GM23338 (cell line): ENCODE results near the gene PARD3. TPM values are rescaled to one million over a fixed set of nuclear protein-coding genes. Genes with fewer than 3 reads are reported as not detected.

Source experiments
- ATAC-seq: fragments of 200-7000 bp; cut with Tn5 transposase; 3 replicates; pipeline ENCODE4 v1.9.1; 2020
- DNase-seq: peaks from one replicate; pipeline ENCODE4 v3.0.0-alpha.2; 2015; ENCODE audit warnings: low spot score
- H2AFZ ChIP-seq: fragments of 200-600 bp; sonication (generic); 2 replicates; pipeline ENCODE4 v1.8.0; 2016; ENCODE audit warnings: antibody characterized with exemption, mild to moderate bottlenecking, moderate library complexity
- H3F3A ChIP-seq: fragments of 200-600 bp; sonication (generic); replicated peaks from 2 replicates; pipeline ENCODE4 v1.8.0; 2017; ENCODE audit warnings: antibody characterized with exemption, mixed run types, low read depth
- H3K27ac ChIP-seq: fragments of 200-600 bp; sonication (generic); 2 replicates; pipeline ENCODE4 v1.6.1; 2016; ENCODE audit warnings: low read depth
- H3K27me3 ChIP-seq: fragments of 200-600 bp; sonication (generic); 2 replicates; pipeline ENCODE4 v1.8.0; 2016; ENCODE audit warnings: mild to moderate bottlenecking, mixed run types, moderate library complexity; ENCODE audit not compliant: insufficient read depth
- H3K36me3 ChIP-seq: fragments of 200-600 bp; sonication (generic); 2 replicates; pipeline ENCODE4 v1.8.0; 2016; ENCODE audit warnings: mild to moderate bottlenecking; ENCODE audit not compliant: insufficient read depth
- H3K4me1 ChIP-seq: fragments of 200-600 bp; sonication (generic); 2 replicates; pipeline ENCODE4 v1.8.0; 2016; ENCODE audit warnings: mild to moderate bottlenecking, moderate library complexity; ENCODE audit not compliant: insufficient read depth
- H3K4me2 ChIP-seq: fragments of 200-600 bp; sonication (generic); 2 replicates; pipeline ENCODE4 v1.7.1; 2017; ENCODE audit warnings: mixed run types
- H3K4me3 ChIP-seq: fragments of 200-600 bp; sonication (generic); 2 replicates; pipeline ENCODE4 v1.6.1; 2016; ENCODE audit warnings: mixed run types
- H3K79me2 ChIP-seq: fragments of 200-600 bp; sonication (generic); replicated peaks from 2 replicates; pipeline ENCODE4 v1.8.0; 2017; ENCODE audit warnings: mild to moderate bottlenecking; ENCODE audit not compliant: insufficient read depth
- H3K9me2 ChIP-seq: fragments of 200-600 bp; sonication (generic); 2 replicates; pipeline ENCODE4 v1.8.0; 2017; ENCODE audit not compliant: insufficient read depth
- H4K20me1 ChIP-seq: fragments of 200-600 bp; sonication (generic); replicated peaks from 2 replicates; pipeline ENCODE4 v1.8.0; 2017; ENCODE audit warnings: mild to moderate bottlenecking; ENCODE audit not compliant: insufficient read depth
- H3K27ac Mint-ChIP-seq: 2 replicates; pipeline ENCODE4 v1.8.0; 2020; ENCODE audit warnings: inconsistent platforms, mild to moderate bottlenecking, moderate library complexity, mixed read lengths
- H3K27me3 Mint-ChIP-seq: 3 replicates; pipeline ENCODE4 v1.8.0; 2022; ENCODE audit warnings: low read depth, mild to moderate bottlenecking, moderate library complexity, mixed read lengths, inconsistent platforms; ENCODE audit not compliant: insufficient read depth, poor library complexity
- H3K36me3 Mint-ChIP-seq: 3 replicates; pipeline ENCODE4 v1.8.0; 2021; ENCODE audit warnings: low read depth, mild to moderate bottlenecking, inconsistent platforms, moderate library complexity, mixed read lengths
- H3K4me1 Mint-ChIP-seq: 3 replicates; pipeline ENCODE4 v1.8.0; 2020; ENCODE audit warnings: mild to moderate bottlenecking, inconsistent platforms, mixed read lengths
- H3K4me3 Mint-ChIP-seq: 3 replicates; pipeline ENCODE4 v1.8.0; 2021; ENCODE audit warnings: moderate library complexity, mild to moderate bottlenecking, inconsistent platforms, mixed read lengths
- H3K9me3 Mint-ChIP-seq: 3 replicates; pipeline ENCODE4 v1.8.0; 2020; ENCODE audit warnings: moderate library complexity, mild to moderate bottlenecking, inconsistent platforms, mixed read lengths
- NANOG ChIP-seq: IDR thresholded peaks from 2 replicates; pipeline ENCODE4 v1.6.1; 2016; ENCODE audit warnings: antibody characterized with exemption, borderline replicate concordance
- POLR2AphosphoS5 ChIP-seq: IDR thresholded peaks from 2 replicates; pipeline ENCODE4 v1.6.1; 2016; ENCODE audit warnings: antibody characterized with exemption, low read depth
- REST ChIP-seq: IDR thresholded peaks from one replicate; pipeline ENCODE4 v1.6.1; 2018; ENCODE audit warnings: antibody characterized with exemption; ENCODE audit not compliant: unreplicated experiment
- STAT1 ChIP-seq: IDR thresholded peaks from one replicate; pipeline ENCODE4 v1.6.1; 2016; ENCODE audit warnings: antibody characterized with exemption; ENCODE audit not compliant: unreplicated experiment
- ZNF114 ChIP-seq: fragments of 250-450 bp; sonication (Bioruptor Pico); IDR thresholded peaks from 2 replicates; pipeline ENCODE4 v1.5.0; 2020; ENCODE audit warnings: mild to moderate bottlenecking, moderate library complexity
- ZNF331 ChIP-seq: fragments of 250-450 bp; sonication (Bioruptor Pico); IDR thresholded peaks from 2 replicates; pipeline ENCODE4 v1.5.0; 2020; ENCODE audit warnings: low read depth, mild to moderate bottlenecking, moderate library complexity
- polyA plus RNA-seq: library from polyadenylated mRNA; unstranded; fragments of >200 nt; fragmentation: Nextera tagmentation; extraction: Ambion mirVana; gene quantifications from 2 replicates; pipeline ENCODE4 v1.2.1, GENCODE V29; 2016
- total RNA-seq: library from RNA; depleted of rRNA; stranded (reverse); fragments of >200 nt; shearing (Covaris generic); gene quantifications from 2 replicates; pipeline ENCODE4 v1.2.3, GENCODE V29; 2014
- TF ChIP-seq, protein P1 (sequence below): IDR thresholded peaks from 2 replicates; pipeline ENCODE4 v1.6.1; 2016; ENCODE audit warnings: antibody characterized with exemption
- TF ChIP-seq, protein P2 (sequence below): fragments of 250-450 bp; sonication (Bioruptor Pico); IDR thresholded peaks from 2 replicates; pipeline ENCODE4 v1.5.0; 2020; ENCODE audit warnings: mild to moderate bottlenecking, moderate library complexity

The PARD3 gene
- total and polyA plus RNA-seq, 2 experiments from 2014 or later, result 30.2 to 51.4 TPM

- Mint-ChIP-seq H3K4me1 (peaks cover 25% of the 10 kb centered on the region), H3K9me3 (no peaks in the 10 kb centered on the region), H3K27me3 (peaks cover 3% of the 10 kb centered on the region), H3K36me3 (peaks cover 10% of the 10 kb centered on the region; the same call in 2 of the 3 replicates), H3K4me3 (no peak overlapping the region), H3K27ac (no peak overlapping the region)
- H3K4me2 ChIP-seq, result no peak overlapping the region
- no peaks in the 10 kb centered on the region for H3K36me3 ChIP-seq
- H2AFZ ChIP-seq, result no peak overlapping the region
- H4K20me1 ChIP-seq, result peaks cover 20% of the 10 kb centered on the region
- H3K4me1 ChIP-seq, result peaks cover 22% of the 10 kb centered on the region
- H3K27me3 ChIP-seq, result no peaks in the 10 kb centered on the region
- no peak for DNase-seq
- ATAC-seq, result no peak
- H3K79me2 ChIP-seq, result peaks cover 88% of the 10 kb centered on the region
- no peak overlapping the region for H3K27ac ChIP-seq
- H3F3A ChIP-seq, result no peaks in the 10 kb centered on the region
- H3K4me3 ChIP-seq, result no peak overlapping the region
- H3K9me2 ChIP-seq, result no peaks in the 10 kb centered on the region
- TF ChIP-seq ZNF331 (CRISPR knock-in tag) (no peak), POLR2AphosphoS5 (no peak), ZNF114 (CRISPR knock-in tag) (no peak), NANOG (no peak), REST (no peak), STAT1 (no peak)
- TF ChIP-seq, protein P1, sequence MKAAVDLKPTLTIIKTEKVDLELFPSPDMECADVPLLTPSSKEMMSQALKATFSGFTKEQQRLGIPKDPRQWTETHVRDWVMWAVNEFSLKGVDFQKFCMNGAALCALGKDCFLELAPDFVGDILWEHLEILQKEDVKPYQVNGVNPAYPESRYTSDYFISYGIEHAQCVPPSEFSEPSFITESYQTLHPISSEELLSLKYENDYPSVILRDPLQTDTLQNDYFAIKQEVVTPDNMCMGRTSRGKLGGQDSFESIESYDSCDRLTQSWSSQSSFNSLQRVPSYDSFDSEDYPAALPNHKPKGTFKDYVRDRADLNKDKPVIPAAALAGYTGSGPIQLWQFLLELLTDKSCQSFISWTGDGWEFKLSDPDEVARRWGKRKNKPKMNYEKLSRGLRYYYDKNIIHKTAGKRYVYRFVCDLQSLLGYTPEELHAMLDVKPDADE, result no peak
- TF ChIP-seq, protein P2, sequence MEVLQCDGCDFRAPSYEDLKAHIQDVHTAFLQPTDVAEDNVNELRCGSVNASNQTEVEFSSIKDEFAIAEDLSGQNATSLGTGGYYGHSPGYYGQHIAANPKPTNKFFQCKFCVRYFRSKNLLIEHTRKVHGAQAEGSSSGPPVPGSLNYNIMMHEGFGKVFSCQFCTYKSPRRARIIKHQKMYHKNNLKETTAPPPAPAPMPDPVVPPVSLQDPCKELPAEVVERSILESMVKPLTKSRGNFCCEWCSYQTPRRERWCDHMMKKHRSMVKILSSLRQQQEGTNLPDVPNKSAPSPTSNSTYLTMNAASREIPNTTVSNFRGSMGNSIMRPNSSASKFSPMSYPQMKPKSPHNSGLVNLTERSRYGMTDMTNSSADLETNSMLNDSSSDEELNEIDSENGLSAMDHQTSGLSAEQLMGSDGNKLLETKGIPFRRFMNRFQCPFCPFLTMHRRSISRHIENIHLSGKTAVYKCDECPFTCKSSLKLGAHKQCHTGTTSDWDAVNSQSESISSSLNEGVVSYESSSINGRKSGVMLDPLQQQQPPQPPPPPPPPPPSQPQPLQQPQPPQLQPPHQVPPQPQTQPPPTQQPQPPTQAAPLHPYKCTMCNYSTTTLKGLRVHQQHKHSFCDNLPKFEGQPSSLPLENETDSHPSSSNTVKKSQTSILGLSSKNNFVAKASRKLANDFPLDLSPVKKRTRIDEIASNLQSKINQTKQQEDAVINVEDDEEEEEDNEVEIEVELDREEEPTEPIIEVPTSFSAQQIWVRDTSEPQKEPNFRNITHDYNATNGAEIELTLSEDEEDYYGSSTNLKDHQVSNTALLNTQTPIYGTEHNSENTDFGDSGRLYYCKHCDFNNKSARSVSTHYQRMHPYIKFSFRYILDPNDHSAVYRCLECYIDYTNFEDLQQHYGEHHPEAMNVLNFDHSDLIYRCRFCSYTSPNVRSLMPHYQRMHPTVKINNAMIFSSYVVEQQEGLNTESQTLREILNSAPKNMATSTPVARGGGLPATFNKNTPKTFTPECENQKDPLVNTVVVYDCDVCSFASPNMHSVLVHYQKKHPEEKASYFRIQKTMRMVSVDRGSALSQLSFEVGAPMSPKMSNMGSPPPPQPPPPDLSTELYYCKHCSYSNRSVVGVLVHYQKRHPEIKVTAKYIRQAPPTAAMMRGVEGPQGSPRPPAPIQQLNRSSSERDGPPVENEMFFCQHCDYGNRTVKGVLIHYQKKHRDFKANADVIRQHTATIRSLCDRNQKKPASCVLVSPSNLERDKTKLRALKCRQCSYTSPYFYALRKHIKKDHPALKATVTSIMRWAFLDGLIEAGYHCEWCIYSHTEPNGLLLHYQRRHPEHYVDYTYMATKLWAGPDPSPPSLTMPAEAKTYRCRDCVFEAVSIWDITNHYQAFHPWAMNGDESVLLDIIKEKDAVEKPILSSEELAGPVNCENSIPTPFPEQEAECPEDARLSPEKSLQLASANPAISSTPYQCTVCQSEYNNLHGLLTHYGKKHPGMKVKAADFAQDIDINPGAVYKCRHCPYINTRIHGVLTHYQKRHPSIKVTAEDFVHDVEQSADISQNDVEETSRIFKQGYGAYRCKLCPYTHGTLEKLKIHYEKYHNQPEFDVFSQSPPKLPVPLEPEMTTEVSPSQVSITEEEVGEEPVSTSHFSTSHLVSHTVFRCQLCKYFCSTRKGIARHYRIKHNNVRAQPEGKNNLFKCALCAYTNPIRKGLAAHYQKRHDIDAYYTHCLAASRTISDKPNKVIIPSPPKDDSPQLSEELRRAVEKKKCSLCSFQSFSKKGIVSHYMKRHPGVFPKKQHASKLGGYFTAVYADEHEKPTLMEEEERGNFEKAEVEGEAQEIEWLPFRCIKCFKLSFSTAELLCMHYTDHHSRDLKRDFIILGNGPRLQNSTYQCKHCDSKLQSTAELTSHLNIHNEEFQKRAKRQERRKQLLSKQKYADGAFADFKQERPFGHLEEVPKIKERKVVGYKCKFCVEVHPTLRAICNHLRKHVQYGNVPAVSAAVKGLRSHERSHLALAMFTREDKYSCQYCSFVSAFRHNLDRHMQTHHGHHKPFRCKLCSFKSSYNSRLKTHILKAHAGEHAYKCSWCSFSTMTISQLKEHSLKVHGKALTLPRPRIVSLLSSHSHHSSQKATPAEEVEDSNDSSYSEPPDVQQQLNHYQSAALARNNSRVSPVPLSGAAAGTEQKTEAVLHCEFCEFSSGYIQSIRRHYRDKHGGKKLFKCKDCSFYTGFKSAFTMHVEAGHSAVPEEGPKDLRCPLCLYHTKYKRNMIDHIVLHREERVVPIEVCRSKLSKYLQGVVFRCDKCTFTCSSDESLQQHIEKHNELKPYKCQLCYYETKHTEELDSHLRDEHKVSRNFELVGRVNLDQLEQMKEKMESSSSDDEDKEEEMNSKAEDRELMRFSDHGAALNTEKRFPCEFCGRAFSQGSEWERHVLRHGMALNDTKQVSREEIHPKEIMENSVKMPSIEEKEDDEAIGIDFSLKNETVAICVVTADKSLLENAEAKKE (CRISPR knock-in tag), result no peak
Measured at GRCh38 chr10:34696423-34696822, 118.7 kb downstream of the PARD3 start.
